Measurements from ENCODE around the gene MRPS26.
"Not testable (repeated sequence)": the region's sequence is repeated elsewhere in the genome, so short reads cannot be mapped to it uniquely, and the experiment has no call there.

MRPS26 gene

DNA sequence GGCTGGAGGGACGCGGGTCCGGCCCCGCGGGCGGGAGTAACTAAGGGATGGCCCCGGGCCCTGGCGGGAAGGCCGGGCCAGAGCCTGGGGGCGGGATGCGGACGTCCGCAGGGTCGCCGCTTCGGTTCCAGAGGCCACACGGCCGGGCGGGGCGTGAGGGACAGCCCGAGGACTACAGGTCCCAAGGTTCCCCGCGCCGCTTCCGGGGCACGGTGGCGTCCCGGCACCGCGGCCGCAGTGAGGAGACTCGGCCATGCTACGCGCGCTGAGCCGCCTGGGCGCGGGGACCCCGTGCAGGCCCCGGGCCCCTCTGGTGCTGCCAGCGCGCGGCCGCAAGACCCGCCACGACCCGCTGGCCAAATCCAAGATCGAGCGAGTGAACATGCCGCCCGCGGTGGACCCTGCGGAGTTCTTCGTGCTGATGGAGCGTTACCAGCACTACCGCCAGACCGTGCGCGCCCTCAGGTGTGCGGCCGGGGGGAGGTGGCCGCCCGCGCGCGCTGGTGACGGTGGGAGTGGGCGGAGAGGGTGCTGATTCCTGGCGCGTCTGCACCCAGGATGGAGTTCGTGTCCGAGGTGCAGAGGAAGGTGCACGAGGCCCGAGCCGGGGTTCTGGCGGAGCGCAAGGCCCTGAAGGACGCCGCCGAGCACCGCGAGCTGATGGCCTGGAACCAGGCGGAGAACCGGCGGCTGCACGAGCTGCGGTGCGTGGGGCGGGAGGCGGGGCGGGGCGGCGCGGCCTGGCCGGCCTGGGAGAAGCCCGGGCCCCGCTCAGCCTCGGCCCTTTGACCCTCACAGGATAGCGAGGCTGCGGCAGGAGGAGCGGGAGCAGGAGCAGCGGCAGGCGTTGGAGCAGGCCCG, at the start of gene MRPS26:
MRPS26 (plus strand) TSS at position 237 of the 861 bp plus-strand sequence; CDS start at position 254, 17 bp downstream.
- peak; percentile 61 for DNase-seq

DNA sequence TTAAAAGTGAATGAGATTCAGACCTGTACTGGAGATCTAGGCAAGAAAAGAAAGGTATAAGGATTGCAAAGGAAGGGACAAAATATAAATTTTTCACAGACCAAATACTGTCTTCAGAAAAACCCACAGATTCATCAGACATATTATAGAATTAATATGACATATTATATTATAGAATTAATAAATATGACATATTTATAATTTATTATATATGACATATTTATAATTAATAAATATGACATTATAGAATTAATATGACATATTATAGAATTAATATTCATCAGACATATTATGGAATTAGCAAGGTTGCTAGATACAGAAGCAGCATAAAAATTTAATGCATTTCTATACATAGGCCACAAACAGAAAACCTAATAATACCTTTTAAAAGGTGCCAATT, 47.1 kb upstream of the MRPS26 start:
- no peak for DNase-seq

DNA sequence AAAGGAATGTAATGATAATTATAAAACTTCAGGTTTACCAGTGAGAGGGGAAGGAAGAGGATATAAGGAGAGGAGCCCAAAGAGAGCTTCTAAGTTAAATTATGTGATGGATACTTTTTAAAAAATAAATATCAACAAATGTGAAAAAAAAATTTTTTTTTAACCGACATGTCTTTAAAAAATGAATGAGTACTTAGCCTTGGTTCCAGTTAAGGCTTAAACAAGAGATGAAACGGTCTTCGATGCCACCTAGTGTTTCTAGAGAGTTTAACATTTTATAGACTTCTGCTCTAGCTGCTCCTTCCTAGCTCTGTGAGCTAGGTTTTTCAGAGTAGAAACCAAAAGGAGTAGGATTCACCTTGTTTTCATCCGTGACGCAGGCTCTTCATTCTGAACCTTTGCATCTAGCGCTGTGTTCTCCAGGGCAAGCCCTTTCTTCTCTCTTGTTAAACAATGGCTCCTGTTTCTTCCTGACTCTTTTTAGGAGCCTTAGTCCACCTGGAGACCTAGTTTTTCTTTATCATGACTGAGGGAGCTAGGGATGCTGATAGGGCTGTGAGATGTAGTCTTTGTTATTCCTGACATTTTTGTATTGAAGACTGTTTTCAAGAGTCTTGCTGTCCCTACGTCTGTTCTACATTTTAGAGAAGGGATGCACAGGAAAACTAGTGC, 44.9 kb upstream of the MRPS26 start:
- peak; percentile 60 for DNase-seq

DNA sequence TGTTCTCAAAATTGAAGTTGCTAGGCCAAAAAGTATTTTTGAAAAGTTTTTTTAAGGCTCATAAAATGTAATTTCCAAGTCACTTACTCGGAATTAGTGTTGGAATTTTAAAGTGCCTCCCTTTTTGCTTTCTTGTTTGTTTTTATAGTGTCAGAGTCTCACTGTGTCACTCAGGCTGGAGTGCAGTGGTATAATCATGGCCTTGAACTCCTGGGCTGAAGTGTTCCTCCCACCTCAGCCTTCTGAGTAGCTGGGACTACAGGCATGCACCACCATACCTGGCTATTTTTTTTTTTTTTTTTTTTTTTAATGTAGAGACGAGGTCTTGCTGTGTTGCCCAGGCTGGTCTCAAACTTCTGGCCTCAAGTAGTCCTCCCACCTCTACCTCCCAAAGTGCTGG, 42.4 kb upstream of the MRPS26 start:
- no peak for DNase-seq

DNA sequence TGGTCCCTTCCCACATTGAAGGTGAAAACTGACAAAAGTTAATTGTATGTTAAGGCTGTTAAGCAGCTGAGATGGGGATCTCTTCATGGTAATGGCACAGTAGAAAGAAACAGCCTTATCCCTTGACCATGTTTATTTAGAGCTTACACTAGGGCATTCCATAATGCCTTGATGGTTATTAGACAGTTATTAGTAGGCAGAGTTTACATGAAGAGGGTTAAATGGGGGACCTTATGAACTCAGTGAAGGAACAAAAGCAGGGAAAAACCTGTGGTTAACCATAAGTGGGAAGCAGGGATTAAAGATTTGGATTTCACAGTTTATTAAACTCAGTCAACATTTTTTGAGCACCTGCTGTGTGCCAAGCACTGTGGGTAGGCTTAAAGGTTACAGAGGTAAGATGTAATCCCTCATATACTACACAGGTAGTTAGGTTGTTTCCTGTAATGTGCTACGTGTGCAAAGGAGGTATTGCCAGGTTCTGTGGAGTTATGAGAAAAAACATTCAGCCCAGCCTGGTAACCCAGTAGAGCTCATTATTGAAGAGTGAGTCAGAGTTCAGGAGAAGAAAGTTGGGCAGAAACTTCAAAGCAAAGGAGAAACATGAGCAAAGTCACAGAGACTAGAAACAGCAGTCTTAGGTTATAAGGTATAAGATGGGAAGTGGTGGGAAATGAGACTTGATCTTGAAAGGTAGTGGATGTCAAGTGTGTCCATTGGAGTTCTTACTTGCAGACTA, 34.7 kb upstream of the MRPS26 start:
- DNase-seq = peak; percentile 80

DNA sequence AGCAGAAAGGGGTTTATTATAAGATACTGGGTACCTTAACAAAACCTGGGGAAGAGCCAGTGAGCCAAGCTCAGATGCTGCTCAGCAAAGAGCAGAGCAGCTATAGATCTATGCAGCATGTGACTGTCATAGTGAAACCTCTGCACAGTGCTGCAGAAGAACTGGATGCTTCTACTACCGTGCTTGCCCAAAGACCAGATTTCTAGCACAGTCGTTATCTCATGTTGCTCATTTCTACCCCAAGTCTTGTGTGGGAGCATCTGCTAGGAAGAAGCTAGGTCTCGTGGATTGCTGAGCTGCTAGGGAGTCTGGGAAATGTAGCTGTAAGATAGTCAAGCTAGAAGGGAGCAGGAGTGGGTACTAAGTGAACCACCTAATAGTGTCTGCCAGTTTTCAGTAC, 34.1 kb upstream of the MRPS26 start:
- no peak for DNase-seq

DNA sequence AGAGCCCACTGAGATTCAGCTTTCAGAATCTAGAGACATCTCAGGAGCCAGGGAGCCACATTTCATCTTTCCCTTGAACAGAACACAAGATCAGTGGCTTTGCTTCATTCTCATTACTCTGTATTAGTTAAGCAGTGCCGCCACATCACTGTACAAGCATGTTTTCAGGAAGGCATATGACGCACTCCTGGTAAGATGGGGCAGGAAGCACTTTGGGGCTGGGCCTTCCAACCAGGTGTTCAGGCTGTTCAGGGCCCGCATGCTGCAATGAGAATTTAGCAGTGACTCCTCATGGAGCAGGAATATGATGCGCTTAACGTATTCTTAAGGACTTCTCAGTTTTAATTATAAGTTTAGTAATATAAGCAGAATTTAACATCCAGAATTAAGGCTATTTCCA, 32.1 kb upstream of the MRPS26 start:
- DNase-seq = no peak

DNA sequence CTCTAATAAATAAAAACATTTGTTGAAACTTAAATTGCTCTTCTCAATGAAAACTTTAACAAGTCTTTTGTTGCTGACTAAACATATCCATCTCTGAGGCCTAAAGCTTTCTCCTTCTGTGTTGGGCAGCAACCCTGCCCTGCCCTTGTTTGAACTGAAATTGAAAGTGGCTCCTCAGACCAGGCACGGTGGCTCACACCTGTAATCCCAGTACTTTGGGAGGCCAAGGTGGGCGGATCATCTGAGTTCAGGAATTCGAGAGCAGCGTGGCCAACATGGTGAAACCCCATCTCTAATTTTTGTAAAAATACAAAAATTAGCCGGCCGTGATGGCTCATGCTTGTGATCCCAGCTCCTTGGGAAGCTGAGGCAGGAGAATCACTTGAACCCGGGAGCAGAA, 31.7 kb upstream of the MRPS26 start:
- no peak for DNase-seq

DNA sequence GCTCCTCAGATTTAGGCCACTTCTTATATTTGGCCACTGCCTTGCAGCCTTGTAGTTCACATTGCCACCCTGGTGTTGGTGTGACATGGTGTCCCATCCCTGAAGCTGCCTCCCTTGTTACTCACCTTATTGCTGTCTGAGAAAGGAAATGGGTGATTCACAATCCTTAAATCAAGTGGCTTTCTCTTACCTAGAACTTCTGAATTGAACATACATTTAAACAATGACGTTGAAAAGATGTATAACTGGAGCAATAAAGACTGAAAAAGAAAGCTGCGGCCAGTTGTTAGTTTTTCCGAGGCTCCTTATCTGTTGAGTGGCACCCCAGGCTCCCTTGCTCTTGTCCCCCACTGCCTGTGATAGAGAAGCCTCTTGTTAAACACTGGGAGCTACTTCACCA, 31.2 kb upstream of the MRPS26 start:
- no peak for DNase-seq

DNA sequence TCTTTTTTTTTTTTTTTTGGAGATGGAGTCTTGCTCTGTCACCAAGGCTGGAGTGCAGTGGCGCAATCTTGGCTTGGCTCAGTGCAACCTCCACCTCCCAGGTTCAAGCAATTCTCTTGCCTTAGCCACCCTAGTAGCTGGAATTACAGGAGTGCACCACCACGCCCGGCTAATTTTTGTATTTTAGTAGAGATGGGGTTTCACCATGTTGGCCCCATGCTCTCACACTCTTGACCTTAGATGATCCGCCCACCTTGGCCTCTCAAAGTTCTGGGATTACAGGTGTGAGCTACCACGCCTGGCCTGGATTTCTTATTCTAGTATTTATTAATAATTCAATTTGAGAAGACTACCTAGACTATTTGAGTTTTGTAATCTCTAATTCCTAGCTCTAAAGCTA, 30.6 kb upstream of the MRPS26 start:
- not testable (repeated sequence) for DNase-seq

DNA sequence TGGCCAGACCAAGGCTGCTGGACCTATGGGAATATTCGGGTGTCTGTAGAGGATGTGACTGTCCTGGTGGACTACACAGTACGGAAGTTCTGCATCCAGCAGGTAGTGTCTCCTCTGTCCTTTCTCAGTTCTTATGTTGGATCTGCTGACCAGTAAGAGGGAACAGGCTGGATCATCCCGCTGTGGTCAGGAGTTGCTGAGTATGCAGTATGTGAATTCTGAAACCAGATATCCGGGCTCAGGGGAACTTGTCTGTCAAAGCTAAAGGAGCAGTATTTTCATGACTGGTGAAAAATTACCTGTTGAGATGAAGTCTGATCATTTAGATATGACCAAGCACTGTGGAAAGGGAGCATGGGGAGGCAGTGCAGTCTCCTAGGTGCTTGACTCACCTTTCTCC, 24.5 kb upstream of the MRPS26 start:
- DNase-seq = no peak

DNA sequence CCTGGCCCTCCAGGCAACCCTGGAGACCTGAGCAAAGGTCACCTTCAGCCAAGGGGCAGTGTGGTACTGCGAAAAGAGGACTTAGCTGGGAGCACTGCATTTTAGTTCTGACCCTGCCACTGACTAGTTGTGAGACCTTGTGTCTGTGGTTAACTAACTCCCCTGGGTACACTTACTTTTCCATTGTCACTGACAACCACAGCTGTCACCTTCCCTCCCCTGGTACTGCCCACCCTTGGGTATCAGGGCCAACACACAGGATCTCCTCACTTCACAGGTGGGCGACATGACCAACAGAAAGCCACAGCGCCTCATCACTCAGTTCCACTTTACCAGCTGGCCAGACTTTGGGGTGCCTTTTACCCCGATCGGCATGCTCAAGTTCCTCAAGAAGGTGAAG, 24.1 kb upstream of the MRPS26 start:
- DNase-seq = no peak

DNA sequence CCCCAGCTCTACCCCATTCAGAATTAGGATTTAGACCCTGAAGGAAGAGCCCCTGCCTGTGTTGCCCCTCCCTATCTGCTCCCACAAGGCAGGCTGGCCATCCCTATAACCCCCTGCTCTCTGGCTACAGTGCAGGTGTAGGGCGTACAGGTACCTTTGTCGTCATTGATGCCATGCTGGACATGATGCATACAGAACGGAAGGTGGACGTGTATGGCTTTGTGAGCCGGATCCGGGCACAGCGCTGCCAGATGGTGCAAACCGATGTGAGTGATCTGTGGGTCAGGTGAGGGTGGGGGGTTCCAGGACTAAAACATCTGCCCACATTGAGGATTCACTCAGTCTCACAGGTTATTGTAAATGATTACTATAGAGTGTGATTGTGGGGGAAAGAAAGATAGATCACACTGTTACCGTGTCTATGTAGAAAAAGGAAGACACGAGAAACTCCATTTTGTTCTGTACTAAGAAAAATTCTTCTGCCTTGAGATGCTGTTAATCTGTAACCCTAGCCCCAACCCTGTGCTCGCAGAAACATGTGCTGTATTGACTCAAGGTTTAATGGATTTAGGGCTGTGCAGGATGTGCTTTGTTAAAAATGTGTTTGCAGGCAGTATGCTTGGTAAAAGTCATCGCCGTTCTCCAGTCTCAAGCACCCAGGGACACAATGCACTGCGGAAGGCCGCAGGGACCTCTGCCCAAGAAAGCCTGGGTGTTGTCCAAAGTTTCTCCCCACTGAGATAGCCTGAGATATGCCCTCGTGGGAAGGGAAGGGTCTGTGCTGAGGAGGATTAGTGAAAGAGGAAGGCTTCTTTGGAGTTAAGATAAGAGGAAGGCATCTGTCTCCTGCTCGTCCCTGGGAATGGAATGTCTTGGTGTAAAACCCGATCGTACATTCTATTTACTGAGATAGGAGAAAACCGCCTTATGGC, 23.0 kb upstream of the MRPS26 start:
- not testable (repeated sequence) for DNase-seq

DNA sequence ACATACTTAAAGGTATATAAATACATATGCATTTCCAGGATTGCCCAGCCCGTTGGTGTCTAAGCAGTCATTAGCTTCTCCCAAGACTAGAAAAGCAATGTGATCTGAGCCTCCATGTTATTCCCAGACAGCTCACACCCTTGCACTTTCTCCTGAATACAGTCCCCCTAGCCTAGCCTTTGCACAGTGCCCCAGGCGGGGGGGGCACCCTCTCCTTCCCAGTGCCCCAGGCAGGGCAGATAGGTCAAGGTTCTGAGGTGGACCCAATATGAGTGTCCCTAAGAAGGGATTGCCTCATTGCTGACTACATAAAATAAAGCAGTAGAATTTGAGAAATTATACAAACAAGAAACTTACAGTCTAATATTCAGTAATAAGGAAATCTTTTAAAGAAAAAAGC, 17.9 kb upstream of the MRPS26 start:
- no peak for DNase-seq

DNA sequence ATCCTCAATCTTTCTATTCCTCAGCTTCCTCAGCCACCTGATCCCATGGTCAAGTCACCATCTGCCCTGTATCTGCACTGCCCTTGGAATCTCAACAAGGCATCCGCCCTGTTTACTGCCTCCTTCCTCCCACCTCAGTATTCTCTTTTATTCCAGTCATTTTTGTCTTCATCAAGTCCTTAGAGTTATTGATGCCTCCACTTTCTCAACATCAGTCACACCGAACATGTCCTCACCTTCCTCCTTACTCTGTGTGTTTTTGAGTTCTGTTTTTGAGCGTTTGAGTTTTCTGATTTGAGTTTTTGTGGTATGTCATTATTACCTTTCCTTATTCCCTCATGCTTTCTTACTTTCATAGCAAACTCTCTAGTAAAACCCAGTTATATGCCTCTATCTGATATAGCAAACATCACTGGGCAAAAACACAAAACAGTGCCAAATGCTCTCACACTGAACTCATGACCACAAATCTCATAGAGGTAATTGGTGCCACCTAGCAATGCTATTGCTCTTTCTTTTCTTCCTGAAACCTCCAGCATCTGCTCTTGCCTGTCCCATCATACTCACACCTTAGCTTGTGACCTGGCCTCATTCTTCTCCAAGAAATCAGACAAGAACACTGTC, 14.2 kb upstream of the MRPS26 start:
- no peak for DNase-seq

DNA sequence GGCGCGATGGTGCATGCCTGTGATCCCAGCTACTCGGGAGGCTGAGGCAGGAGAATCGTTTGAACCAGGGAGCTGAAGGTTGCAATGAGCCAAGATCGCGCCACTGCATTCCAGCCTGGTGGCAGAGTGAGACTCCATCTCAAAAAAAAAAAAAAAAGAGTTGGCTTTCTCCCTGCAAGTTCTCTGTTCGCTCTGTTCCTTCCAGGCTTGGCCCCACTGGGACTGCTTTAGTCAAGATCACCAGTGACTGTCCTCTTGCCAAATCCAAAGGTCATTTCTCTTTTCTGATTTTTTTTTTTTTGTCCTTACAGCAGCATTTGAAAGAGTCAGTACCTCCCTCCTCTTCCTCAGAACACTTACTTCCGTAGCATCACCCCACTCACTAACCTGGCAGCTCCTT, 13.2 kb upstream of the MRPS26 start:
- no peak for DNase-seq

DNA sequence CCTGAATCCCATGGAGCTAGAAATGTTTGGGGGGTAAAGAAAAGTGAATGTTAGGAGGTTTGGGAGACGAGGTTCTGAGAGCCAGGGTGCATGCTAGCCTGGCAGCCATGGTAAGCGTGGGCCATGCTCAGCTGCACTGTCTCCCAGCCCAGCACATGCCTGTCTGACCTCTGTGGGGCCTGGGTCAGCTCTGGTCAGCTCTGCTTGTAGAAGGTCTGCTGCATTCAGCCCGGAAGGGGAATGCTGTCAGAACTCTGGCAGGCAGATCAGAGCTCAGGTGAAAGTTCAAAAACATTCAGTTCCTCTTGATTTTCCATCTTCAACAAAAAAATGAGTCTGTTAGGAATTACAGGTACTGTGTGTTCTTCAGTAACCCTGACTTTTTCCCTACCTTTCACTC, 8.2 kb upstream of the MRPS26 start:
- DNase-seq = no peak

DNA sequence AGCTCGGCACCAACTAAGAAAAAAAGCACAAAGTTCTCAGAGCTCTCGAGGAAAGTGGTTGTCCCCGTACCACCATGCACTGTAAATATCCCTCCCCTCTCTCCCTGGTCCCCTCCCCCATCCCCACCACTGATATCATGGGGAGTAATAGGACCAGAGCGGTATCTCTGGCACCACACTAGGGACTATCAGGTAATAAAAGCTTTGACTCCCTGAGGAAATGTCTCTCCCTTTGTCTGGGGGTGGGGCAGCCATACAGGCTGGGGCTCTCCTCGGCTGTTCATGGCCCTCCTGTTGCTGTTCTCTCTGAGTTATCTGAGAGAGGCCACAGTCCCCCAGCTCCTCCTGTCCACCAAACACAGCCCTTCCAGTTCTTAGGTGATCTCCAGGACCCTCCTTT, 7.4 kb upstream of the MRPS26 start:
- no peak for DNase-seq

DNA sequence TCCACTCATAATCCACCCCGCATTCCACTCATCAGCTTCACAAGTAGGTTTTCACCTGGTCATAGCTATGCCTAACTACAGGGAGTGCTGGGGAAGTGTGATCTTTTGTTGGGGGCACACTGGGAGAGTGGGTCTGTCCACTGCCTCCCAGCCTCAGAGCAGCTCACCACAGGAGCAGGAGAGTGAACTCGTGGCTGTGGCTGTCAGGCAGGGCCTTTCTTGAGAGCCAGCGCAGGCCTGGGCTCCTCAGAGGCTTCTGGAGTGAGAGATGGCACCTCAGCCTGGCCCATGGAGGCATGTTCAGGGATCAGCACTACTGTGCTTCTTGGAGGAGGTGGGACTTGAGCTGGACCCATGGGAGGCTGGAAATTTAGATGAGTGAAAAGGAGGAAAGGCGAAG, 6.4 kb upstream of the MRPS26 start:
- no peak for DNase-seq

DNA sequence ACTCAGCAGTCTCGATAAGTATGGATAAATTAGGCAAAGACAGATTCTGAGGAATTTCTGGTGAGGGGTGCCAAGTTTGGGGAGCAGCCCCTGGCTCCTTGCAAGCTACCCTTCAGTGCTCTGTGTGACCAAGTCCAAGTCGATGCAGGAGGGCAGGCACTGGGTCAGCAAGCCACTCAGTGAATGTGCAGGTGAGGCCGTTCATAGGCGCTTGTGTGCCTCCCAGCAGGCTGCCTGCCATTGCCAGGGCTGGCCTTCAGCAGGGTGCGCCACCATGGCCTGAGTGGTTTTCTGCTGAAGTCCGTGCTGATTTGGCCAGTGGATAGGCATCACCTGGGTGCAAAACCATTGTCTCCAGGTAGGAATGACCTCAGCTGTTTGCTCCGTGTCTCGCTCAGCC, 5.8 kb upstream of the MRPS26 start:
- no peak for DNase-seq

DNA sequence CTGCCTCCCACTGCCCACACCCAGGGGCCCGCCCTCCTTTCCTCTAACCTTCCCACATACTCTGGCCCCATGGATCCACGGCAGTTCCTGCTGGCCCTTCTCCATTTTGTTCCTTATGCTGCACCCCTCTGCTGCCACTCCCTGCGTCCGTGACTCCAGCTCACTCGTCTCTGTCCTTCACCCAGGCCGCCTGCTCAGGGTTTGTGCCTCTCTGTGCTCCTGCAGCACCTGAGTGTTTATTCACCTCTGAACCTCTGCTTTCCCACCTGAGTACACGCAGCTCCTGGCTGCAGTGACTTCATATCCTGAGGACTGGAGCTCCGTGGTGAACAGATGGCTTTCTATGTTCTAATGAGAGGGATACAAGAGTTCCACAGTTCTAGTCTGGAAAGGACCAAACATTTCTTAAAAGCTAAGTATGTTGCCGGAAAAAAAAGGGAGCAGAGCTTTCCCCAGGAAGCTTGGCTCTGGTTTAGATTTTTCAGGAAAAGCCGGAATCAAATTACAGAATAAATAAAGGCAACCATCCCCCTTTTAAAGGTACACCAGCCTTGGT, 3.9 kb upstream of the MRPS26 start:
- no peak for DNase-seq

DNA sequence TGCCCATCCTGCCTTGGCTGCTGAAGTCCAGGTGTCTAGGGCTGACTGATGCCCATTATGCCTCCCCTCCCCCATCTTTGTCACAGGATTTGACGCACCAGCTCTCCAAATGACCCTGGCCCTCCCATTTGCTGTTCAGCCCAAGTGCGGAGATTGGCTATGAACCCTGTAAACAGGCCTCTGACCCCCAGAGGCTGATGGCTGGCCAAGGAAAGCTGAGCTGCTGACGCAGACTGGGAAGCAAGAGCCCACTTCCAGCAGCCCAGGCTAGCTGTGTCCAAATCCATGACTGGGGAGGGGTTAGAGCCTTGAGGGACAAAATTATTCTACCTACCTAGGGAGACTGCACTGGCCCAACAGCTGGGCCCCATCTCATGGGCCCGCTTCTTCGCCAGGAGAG, 3.2 kb upstream of the MRPS26 start:
- no peak for DNase-seq

Measured in kidney glomerular epithelial cell (primary cell).